ENCODE data around the gene CCDC86.

GRCh38 chr11:60825790-60826189 is 16.1 kb upstream of the CCDC86 start:
- TF ChIP-seq, protein P1, sequence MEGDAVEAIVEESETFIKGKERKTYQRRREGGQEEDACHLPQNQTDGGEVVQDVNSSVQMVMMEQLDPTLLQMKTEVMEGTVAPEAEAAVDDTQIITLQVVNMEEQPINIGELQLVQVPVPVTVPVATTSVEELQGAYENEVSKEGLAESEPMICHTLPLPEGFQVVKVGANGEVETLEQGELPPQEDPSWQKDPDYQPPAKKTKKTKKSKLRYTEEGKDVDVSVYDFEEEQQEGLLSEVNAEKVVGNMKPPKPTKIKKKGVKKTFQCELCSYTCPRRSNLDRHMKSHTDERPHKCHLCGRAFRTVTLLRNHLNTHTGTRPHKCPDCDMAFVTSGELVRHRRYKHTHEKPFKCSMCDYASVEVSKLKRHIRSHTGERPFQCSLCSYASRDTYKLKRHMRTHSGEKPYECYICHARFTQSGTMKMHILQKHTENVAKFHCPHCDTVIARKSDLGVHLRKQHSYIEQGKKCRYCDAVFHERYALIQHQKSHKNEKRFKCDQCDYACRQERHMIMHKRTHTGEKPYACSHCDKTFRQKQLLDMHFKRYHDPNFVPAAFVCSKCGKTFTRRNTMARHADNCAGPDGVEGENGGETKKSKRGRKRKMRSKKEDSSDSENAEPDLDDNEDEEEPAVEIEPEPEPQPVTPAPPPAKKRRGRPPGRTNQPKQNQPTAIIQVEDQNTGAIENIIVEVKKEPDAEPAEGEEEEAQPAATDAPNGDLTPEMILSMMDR (IDR thresholded peaks at IDR 0.05) = no peak
- TF ChIP-seq POLR2A (IDR thresholded peaks at IDR 0.05) (no peak), POLR2AphosphoS5 (IDR thresholded peaks at IDR 0.05; ENCODE audit: insufficient read depth in 1 of 2, low read depth in 1 of 2) (no peak)

All from vagina (tissue), 2 donors.